ENCODE data around the gene PTMS.

The PTMS gene

GRCh38 chr12:6772331-6772695, 6.2 kb downstream of the PTMS start, which contains the start of gene LAG3:
Gene LAG3 (plus strand): TSS chr12:6772520. CDS start chr12:6772853, 333 bp downstream.
- TF ChIP-seq PPARA (CRISPR knock-in tag; IDR thresholded peaks at IDR 0.05; ENCODE audit: borderline replicate concordance) = no peak
- no peak for TF ChIP-seq ZNF8 (CRISPR knock-in tag; IDR thresholded peaks at IDR 0.05)
- ATAC-seq = no peak

DNA sequence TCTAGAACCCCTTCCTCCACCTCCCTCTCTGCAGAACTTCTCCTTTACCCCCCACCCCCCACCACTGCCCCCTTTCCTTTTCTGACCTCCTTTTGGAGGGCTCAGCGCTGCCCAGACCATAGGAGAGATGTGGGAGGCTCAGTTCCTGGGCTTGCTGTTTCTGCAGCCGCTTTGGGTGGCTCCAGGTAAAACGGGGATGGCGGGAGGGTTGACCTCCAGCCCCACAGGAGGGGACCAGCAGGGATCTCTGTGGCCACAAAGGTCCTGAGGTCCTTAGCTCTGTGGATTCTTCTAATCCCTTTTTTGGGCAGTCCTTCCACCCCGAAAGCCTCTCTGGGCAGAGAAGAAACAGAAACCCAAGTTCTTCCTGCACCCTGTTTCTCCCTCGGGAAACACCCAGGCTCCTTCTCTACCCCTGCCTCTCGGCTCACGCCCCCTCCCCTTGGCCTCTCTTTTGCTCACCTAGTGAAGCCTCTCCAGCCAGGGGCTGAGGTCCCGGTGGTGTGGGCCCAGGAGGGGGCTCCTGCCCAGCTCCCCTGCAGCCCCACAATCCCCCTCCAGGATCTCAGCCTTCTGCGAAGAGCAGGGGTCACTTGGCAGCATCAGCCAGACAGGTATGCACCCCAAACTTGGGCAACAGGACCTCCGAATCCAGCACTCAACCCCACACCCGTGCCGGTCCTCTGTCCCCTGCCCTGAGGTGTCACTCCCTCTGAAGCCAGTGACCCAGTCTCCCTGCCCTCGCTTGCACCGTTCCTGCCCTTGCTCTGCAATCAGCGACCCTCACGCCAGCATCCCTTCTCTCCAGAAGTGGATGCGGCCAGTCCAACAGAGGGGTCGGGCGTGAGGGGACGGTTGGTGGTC, 6.8 kb downstream of the PTMS start:
- no peak for TF ChIP-seq ARNTL (CRISPR knock-in tag; IDR thresholded peaks at IDR 0.05; ENCODE audit: borderline replicate concordance, low read depth)
- no peak for TF ChIP-seq POU6F1 (CRISPR knock-in tag; IDR thresholded peaks at IDR 0.05; ENCODE audit: borderline replicate concordance, low read depth)
- TF ChIP-seq ESRRG (CRISPR knock-in tag; IDR thresholded peaks at IDR 0.05) = no peak
- TF ChIP-seq ZNF565 (CRISPR knock-in tag; conservative IDR thresholded peaks at IDR 0.05; ENCODE audit: low read depth) = no peak
- no peak for TF ChIP-seq OSR1 (CRISPR knock-in tag; IDR thresholded peaks at IDR 0.05)
- TF ChIP-seq ZFP30 (CRISPR knock-in tag; IDR thresholded peaks at IDR 0.05) = no peak
- TF ChIP-seq TOX (CRISPR knock-in tag; IDR thresholded peaks at IDR 0.05; ENCODE audit: borderline replicate concordance) = no peak
- TF ChIP-seq PPARA (CRISPR knock-in tag; IDR thresholded peaks at IDR 0.05; ENCODE audit: borderline replicate concordance) = no peak
- no peak for TF ChIP-seq CREB5 (CRISPR knock-in tag; IDR thresholded peaks at IDR 0.05; ENCODE audit: low read depth)
- no peak for TF ChIP-seq ZFP3 (CRISPR knock-in tag; IDR thresholded peaks at IDR 0.05)
- ATAC-seq = no peak

DNA sequence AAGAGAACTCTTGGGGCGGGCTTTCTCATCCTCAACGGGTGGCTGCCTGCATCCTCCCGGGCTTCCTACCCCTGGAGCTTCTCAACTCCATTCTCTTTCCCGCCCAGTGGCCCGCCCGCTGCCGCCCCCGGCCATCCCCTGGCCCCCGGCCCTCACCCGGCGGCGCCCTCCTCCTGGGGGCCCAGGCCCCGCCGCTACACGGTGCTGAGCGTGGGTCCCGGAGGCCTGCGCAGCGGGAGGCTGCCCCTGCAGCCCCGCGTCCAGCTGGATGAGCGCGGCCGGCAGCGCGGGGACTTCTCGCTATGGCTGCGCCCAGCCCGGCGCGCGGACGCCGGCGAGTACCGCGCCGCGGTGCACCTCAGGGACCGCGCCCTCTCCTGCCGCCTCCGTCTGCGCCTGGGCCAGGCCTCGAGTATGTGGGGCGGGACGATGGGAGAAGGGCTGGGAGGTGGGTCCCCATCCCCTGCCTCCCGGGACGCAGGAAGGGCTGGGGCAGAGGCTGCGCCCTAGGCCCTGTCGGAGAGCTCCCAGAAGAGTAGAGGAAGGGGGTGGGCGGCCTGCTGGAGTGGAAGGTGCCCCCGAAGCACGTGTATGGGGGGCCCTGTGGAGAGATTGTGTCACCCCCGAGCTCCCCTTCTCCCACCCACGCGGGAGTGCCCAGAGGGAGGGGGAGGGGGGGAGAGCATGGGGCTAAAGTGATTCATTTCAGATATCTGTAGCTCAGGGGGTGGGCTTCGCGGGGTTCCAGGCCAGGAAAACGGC, 7.6 kb downstream of the PTMS start:
- TF ChIP-seq TOX (CRISPR knock-in tag; IDR thresholded peaks at IDR 0.05; ENCODE audit: borderline replicate concordance) = no peak
- TF ChIP-seq ZNF565 (CRISPR knock-in tag; conservative IDR thresholded peaks at IDR 0.05; ENCODE audit: low read depth) = no peak
- TF ChIP-seq, protein P1, sequence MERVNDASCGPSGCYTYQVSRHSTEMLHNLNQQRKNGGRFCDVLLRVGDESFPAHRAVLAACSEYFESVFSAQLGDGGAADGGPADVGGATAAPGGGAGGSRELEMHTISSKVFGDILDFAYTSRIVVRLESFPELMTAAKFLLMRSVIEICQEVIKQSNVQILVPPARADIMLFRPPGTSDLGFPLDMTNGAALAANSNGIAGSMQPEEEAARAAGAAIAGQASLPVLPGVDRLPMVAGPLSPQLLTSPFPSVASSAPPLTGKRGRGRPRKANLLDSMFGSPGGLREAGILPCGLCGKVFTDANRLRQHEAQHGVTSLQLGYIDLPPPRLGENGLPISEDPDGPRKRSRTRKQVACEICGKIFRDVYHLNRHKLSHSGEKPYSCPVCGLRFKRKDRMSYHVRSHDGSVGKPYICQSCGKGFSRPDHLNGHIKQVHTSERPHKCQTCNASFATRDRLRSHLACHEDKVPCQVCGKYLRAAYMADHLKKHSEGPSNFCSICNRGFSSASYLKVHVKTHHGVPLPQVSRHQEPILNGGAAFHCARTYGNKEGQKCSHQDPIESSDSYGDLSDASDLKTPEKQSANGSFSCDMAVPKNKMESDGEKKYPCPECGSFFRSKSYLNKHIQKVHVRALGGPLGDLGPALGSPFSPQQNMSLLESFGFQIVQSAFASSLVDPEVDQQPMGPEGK (CRISPR knock-in tag; IDR thresholded peaks at IDR 0.05; ENCODE audit: borderline replicate concordance) = no peak
- no peak for TF ChIP-seq RARB (CRISPR knock-in tag; IDR thresholded peaks at IDR 0.05)
- TF ChIP-seq PPARA (CRISPR knock-in tag; IDR thresholded peaks at IDR 0.05; ENCODE audit: borderline replicate concordance) = no peak
- no peak for TF ChIP-seq ZFP30 (CRISPR knock-in tag; IDR thresholded peaks at IDR 0.05)
- no peak for TF ChIP-seq GLIS3 (CRISPR knock-in tag; IDR thresholded peaks at IDR 0.05)
- TF ChIP-seq ESRRG (CRISPR knock-in tag; IDR thresholded peaks at IDR 0.05) = no peak
- no peak for TF ChIP-seq ARNTL (CRISPR knock-in tag; IDR thresholded peaks at IDR 0.05; ENCODE audit: borderline replicate concordance, low read depth)
- ATAC-seq = no peak

DNA sequence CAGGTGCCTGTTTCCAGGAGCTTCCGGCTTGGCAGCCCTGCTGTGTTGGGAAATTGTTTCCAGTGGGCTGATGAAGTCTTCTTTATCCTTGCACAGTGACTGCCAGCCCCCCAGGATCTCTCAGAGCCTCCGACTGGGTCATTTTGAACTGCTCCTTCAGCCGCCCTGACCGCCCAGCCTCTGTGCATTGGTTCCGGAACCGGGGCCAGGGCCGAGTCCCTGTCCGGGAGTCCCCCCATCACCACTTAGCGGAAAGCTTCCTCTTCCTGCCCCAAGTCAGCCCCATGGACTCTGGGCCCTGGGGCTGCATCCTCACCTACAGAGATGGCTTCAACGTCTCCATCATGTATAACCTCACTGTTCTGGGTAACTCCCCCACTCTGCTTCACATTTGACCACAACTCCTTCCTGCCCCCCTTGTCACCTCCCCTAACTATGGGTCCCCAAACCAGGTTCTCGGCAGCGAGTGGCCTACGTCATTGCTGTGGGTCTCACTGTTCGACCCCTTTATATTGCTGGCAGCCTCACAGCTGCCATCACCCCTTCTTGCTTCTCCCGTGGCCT, 8.4 kb downstream of the PTMS start:
- TF ChIP-seq OSR1 (CRISPR knock-in tag; IDR thresholded peaks at IDR 0.05) = no peak
- no peak for TF ChIP-seq TSHZ2 (CRISPR knock-in tag; IDR thresholded peaks at IDR 0.05)
- no peak for TF ChIP-seq ISL1 (CRISPR knock-in tag; IDR thresholded peaks at IDR 0.05)
- no peak for TF ChIP-seq ZNF565 (CRISPR knock-in tag; conservative IDR thresholded peaks at IDR 0.05; ENCODE audit: low read depth)
- TF ChIP-seq ZNF70 (CRISPR knock-in tag; IDR thresholded peaks at IDR 0.05) = no peak
- TF ChIP-seq, protein P1 (CRISPR knock-in tag; IDR thresholded peaks at IDR 0.05; ENCODE audit: borderline replicate concordance) = no peak
- no peak for TF ChIP-seq ARNTL (CRISPR knock-in tag; IDR thresholded peaks at IDR 0.05; ENCODE audit: borderline replicate concordance, low read depth)
- TF ChIP-seq ESRRG (CRISPR knock-in tag; IDR thresholded peaks at IDR 0.05) = no peak
- no peak for TF ChIP-seq SNAI2 (CRISPR knock-in tag; IDR thresholded peaks at IDR 0.05)
- TF ChIP-seq CREB5 (CRISPR knock-in tag; IDR thresholded peaks at IDR 0.05; ENCODE audit: low read depth) = no peak
- no peak for TF ChIP-seq RARB (CRISPR knock-in tag; IDR thresholded peaks at IDR 0.05)
- ATAC-seq = no peak

All from SK-N-SH treated with all-trans-retinoic acid at 6 μM for 48 hours (cell line).